LNCaP clone FGC (cell line): ENCODE measurements around the gene CLPTM1.
"Not testable (repeated sequence)": the region's sequence is repeated elsewhere in the genome, so short reads cannot be mapped to it uniquely, and the experiment has no call there.

ENCODE experiments used
- DNase-seq: peaks from one replicate; pipeline ENCODE4 v3.0.0-alpha.2; 2011; ENCODE audit warnings: low read depth
- H3K4me3 ChIP-seq: 2 replicates; pipeline ENCODE4 v1.5.1; 2011; ENCODE audit warnings: mild to moderate bottlenecking, low read depth, low read length, control low read depth
- TF ChIP-seq, protein P1 (sequence below): IDR thresholded peaks from 2 replicates; pipeline ENCODE4 v1.5.1; 2012; ENCODE audit warnings: mild to moderate bottlenecking; ENCODE audit not compliant: control insufficient read depth, insufficient read depth; ENCODE audit errors: extremely low read depth

Gene CLPTM1

DNA sequence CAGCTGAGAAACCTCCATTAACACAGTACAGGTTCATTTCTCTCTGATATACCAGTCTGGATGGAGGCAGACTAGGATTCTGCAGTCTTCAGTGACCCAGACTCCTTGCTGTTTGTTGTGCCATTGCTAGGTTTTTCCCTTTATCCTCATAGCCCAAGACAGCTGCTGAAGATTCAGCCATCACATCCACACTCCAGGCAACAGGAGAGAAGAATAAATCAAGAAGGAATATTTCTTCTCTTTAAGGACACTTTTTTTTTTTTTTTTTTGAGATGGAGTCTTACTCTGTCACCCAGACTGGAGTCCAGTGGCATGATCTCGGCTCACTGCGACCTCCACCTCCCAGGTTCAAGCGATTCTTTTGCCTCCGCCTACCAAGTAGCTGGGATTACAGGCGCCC is 14.3 kb downstream of the CLPTM1 start:
- no peak for DNase-seq
- TF ChIP-seq, protein P1, sequence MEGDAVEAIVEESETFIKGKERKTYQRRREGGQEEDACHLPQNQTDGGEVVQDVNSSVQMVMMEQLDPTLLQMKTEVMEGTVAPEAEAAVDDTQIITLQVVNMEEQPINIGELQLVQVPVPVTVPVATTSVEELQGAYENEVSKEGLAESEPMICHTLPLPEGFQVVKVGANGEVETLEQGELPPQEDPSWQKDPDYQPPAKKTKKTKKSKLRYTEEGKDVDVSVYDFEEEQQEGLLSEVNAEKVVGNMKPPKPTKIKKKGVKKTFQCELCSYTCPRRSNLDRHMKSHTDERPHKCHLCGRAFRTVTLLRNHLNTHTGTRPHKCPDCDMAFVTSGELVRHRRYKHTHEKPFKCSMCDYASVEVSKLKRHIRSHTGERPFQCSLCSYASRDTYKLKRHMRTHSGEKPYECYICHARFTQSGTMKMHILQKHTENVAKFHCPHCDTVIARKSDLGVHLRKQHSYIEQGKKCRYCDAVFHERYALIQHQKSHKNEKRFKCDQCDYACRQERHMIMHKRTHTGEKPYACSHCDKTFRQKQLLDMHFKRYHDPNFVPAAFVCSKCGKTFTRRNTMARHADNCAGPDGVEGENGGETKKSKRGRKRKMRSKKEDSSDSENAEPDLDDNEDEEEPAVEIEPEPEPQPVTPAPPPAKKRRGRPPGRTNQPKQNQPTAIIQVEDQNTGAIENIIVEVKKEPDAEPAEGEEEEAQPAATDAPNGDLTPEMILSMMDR, result no peak
- no peak overlapping the region for H3K4me3 ChIP-seq

DNA sequence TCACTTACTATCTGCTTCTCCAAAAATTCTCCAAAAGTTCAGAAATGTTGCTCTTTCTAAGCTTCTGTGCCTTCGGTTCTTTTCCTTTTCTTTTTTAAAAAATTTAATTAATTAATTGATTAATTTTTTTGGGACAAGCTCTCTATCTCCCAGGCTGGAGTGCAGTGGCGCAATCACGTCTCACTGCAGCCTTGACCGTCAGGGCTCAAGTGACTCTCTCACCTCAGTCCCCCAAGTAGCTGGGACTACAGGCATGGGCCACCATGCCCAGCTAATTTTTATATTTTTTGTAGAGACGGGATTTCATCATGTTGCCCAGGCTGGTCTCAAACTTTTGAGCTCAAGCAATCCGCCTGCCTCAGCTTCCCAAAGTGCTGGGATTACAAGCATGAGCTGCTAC is 16.3 kb downstream of the CLPTM1 start:
- DNase-seq, H3K4me3 ChIP-seq: not testable (repeated sequence)

DNA sequence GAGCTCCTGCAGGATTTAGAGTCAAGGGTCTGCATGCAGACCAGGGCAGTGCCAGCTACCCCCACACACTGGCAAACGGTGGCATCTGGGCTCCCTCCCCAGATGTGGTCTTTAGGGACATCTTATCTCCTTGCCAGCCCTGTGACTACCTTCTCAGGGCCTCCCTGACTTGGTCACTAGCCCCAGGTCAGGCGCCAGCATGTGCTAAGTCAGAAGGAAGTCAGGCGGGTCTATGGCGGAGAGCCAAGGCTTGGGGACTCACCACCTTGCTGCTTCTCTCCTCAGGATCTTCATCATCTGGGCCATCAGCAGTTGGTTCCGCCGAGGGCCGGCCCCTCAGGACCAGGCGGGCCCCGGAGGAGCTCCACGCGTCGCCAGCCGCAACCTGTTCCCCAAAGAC is 17.6 kb downstream of the CLPTM1 start:
- TF ChIP-seq, protein P1, result no peak
- no peak overlapping the region for H3K4me3 ChIP-seq
- DNase-seq, result no peak

DNA sequence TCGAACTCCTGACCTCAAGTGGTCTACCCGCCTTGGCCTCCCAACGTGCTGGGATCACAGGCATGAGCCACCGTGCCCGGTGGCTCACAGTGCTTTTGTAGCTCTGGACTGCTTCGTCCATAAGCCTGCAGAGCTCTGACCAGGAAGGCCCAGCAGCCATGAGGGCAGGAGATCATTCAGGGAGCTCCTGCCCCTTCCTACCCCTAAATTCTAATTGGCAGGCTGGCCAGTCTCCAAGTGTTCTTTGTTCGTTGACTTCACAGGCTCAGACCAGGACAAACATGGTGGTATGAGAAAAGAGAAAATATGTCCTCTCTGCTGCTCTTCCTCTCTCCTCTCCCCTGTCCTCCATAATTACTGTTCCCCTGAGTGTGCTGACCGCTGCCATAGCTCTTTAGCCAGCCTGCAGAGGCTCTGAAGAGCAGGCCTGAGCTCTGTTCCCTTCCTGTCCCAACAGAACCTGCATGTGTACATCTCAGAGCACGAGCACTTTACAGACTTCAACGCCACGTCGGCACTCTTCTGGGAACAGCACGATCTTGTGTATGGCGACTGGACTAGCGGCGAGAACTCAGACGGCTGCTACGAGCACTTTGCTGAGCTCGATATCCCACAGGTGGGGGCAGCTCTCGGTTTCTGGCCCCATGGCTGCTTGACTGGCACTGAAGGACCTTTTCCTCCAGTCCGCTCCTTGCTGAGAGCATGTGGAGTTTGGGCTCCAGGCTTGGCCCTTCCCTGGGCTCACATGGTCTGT is 19.0 kb downstream of the CLPTM1 start:
- TF ChIP-seq, protein P1, result no peak
- no peak for DNase-seq
- no peak overlapping the region for H3K4me3 ChIP-seq

DNA sequence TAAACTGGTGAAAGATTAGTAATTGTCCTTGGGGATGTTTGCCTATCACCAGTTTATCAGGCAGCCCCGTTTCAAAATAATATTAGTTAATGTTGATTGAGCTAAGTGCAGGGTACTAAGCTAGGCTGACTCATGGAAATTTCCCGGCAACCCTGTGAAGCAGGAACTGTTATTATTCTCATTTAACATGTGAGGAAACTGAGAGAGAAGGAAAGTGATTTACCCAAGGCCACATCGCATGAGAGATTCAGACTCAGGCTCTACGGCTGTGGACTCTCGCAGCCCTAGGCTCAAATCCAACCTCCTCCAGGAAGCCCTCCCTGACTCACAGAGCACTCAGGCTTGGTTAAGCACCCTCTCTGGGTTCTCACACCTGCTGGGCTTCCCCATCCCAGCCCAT is 19.7 kb downstream of the CLPTM1 start:
- TF ChIP-seq, protein P1, result no peak
- no peak for DNase-seq
- H3K4me3 ChIP-seq, result no peak overlapping the region

DNA sequence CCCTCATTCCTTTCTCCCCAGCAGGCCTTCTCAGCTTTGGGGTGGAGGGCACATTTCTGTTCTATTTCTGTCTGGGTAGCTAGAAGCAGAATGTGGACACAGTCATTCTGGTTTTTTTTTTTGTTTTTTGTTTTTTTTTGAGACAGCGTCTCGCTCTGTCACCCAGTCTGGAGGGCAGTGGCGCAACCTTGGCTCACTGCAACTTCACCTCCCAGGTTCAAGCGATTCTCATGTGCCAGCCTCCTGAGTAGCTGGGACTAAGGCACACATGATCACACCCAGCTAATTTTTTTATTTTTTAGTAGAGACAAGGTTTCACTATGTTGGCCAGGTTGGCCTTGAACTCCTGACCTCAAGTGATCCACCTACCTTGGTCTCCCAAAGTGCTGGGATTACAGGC is 20.3 kb downstream of the CLPTM1 start:
- TF ChIP-seq, protein P1, result no peak
- H3K4me3 ChIP-seq, result no peak overlapping the region
- DNase-seq, result no peak

DNA sequence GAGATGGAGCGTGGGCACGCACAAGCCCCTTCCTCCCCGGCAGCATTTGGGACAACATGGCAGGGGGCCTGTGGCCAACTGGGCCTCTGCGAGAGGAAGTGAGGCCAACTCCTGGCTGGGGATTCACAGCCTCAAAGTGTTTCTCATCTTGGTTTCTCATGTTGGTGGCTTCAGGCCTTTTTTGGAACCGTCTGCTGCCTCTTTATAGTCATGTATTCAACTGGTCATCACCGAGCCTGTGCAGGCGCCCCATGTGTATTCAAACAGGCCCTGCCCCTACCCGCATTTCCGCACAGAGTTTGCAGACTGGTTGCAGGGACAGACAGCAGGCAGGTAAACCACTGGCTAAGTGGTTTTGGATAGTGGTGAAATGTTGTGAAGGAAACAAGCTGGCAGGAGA is 28.8 kb downstream of the CLPTM1 start:
- no peak for DNase-seq
- TF ChIP-seq, protein P1, result no peak
- no peak overlapping the region for H3K4me3 ChIP-seq
